Measurements from ENCODE around the gene PLEKHA6. TPM values are rescaled to one million over a fixed set of nuclear protein-coding genes. Genes with fewer than 3 reads are reported as not detected.

The PLEKHA6 gene
- total RNA-seq, 1 experiment from 2014 or later, result 2.1 TPM

GRCh38 chr1:204258213-204259115 is 101.3 kb downstream of the PLEKHA6 start:
- no peaks in the 10 kb centered on the region for H3K9me3 ChIP-seq (ENCODE audit: control insufficient read depth, low read depth, low read length)
- WGBS (ENCODE audit: extremely low coverage, insufficient read length, low lambda C conversion rate), result no CpG with 5 or more reads among the region's 7 CpGs
- H3K23me2 ChIP-seq (ENCODE audit: insufficient read length, low read depth, low read length, poor library complexity, severe bottlenecking), result no peaks in the 10 kb centered on the region
- peak; percentile 86 for DNase-seq
- H4K20me1 ChIP-seq (ENCODE audit: control insufficient read depth, insufficient read depth, insufficient read length), result no peaks in the 10 kb centered on the region
- Mint-ChIP-seq H3K27me3 (ENCODE audit: low read depth) (peaks cover 3% of the 10 kb centered on the region), H3K4me3 (peak overlapping the region in 1 of 2 experiments; percentile 21; a peak in 2 of 5 replicates), H3K9me3 (no peaks in the 10 kb centered on the region), H3K4me1 (peaks cover 38 to 40% of the 10 kb centered on the region in 2 experiments), H3K36me3 (ENCODE audit: insufficient read depth in 1 of 3, low read depth in 3 of 3) (peaks cover 0 to 15% (median 0%) of the 10 kb centered on the region in 3 experiments; a peak in 3 of 7 replicates), H3K27ac (no peak overlapping the region; a peak in 1 of 7 replicates)
- no peak overlapping the region for H2BK15ac ChIP-seq (ENCODE audit: low read depth, low read length)
- H3K4ac ChIP-seq (ENCODE audit: low read depth, low read length), result no peak overlapping the region
- H2BK12ac ChIP-seq (ENCODE audit: insufficient read length, low read depth, low read length), result no peak overlapping the region
- no peaks in the 10 kb centered on the region for H3K27me3 ChIP-seq (ENCODE audit: insufficient read depth, low read length)
- H3K27ac ChIP-seq (ENCODE audit: insufficient read length, low read depth, low read length), result no peak overlapping the region
- no peak overlapping the region for H2AK5ac ChIP-seq (ENCODE audit: insufficient read length, low read length)
- H3K9ac ChIP-seq (ENCODE audit: extremely low read depth, insufficient read length, low read length), result no peak overlapping the region
- peak; percentile 96 for TF ChIP-seq CTCF (conservative IDR thresholded peaks at IDR 0.05)
- H3K4me1 ChIP-seq (ENCODE audit: insufficient read depth, low read length), result peaks cover 7% of the 10 kb centered on the region
- H2BK120ac ChIP-seq (ENCODE audit: low read depth, low read length, poor library complexity, severe bottlenecking), result no peak overlapping the region
- H3K14ac ChIP-seq (ENCODE audit: insufficient read depth, low read length), result no peak overlapping the region
- no peak overlapping the region for H4K5ac ChIP-seq (ENCODE audit: insufficient read length, low read depth, low read length)
- H3K4me2 ChIP-seq (ENCODE audit: insufficient read depth, insufficient read length, low read length), result no peak overlapping the region
- no peaks in the 10 kb centered on the region for H3K79me1 ChIP-seq (ENCODE audit: insufficient read depth, low read depth, low read length, poor library complexity, severe bottlenecking)
- no peak overlapping the region for H2AFZ ChIP-seq (ENCODE audit: low read length)
- H3K18ac ChIP-seq (ENCODE audit: insufficient read length, low read depth, low read length), result no peak overlapping the region
- H3K23ac ChIP-seq (ENCODE audit: insufficient read length, low read depth, low read length), result no peak overlapping the region
- H4K8ac ChIP-seq (replicated peaks; ENCODE audit: insufficient read length, low read depth, low read length), result no peak overlapping the region
- H2BK5ac ChIP-seq (ENCODE audit: insufficient read length, low read length), result no peak overlapping the region
- H4K91ac ChIP-seq (ENCODE audit: insufficient read length, low read depth, low read length), result no peak overlapping the region
- no peak overlapping the region for H3T11ph ChIP-seq (ENCODE audit: low read length)
- no peak overlapping the region for H3K56ac ChIP-seq (ENCODE audit: insufficient read length, low read depth, low read length)
- H3K79me2 ChIP-seq (ENCODE audit: insufficient read depth, low read length), result no peaks in the 10 kb centered on the region
- H2BK20ac ChIP-seq (ENCODE audit: low read depth, low read length, poor library complexity, severe bottlenecking), result no peak overlapping the region
